ENCODE results near the gene S1PR2.
"Not testable (repeated sequence)": the region's sequence is repeated elsewhere in the genome, so short reads cannot be mapped to it uniquely, and the experiment has no call there.

The S1PR2 gene

GRCh38 chr19:10222201-10222890 is 8.8 kb downstream of the S1PR2 start:
- DNase-seq = no peak

GRCh38 chr19:10220695-10221094 is 10.4 kb downstream of the S1PR2 start:
- DNase-seq = no peak

GRCh38 chr19:10219678-10220077 is 11.5 kb downstream of the S1PR2 start:
- DNase-seq = peak in 1 of 2 experiments; percentile 20

GRCh38 chr19:10217085-10217484 is 14.0 kb downstream of the S1PR2 start:
- no peak for DNase-seq

- DNase-seq = no peak
These were observed 16.3 kb downstream of the S1PR2 start for GRCh38 chr19:10214784-10215183.

- DNase-seq = no peak
These were observed 19.4 kb downstream of the S1PR2 start for GRCh38 chr19:10211691-10212090.

- DNase-seq = no peak
These were observed 20.1 kb downstream of the S1PR2 start for GRCh38 chr19:10211061-10211460.

- DNase-seq = no peak
These were observed 21.8 kb downstream of the S1PR2 start for GRCh38 chr19:10209315-10209714.

GRCh38 chr19:10207026-10207425 is 24.1 kb downstream of the S1PR2 start:
- no peak for DNase-seq

- DNase-seq = no peak
These were observed 24.8 kb downstream of the S1PR2 start for GRCh38 chr19:10206226-10206885.

- DNase-seq = no peak
These were observed 25.5 kb downstream of the S1PR2 start for GRCh38 chr19:10205636-10206035.

- no peak for DNase-seq
These were observed 27.4 kb downstream of the S1PR2 start for GRCh38 chr19:10203686-10204085.

- no peak for DNase-seq
These were observed 30.0 kb downstream of the S1PR2 start for GRCh38 chr19:10201176-10201575.

GRCh38 chr19:10200101-10200500 is 31.0 kb downstream of the S1PR2 start:
- DNase-seq = not testable (repeated sequence)

GRCh38 chr19:10198889-10199644 is 32.1 kb downstream of the S1PR2 start:
- not testable (repeated sequence) for DNase-seq

GRCh38 chr19:10195199-10195519 is 36.0 kb downstream of the S1PR2 start:
- DNase-seq = no peak

- peak; percentile 97 for DNase-seq
These were observed 36.5 kb downstream of the S1PR2 start, which contains the start of gene DNMT1 for GRCh38 chr19:10194500-10195198. DNMT1 (minus strand) TSS chr19:10194953; CDS start chr19:10194899, 54 bp downstream.

GRCh38 chr19:10193790-10194499 is 37.2 kb downstream of the S1PR2 start:
- DNase-seq = peak in 1 of 2 experiments; percentile 28

- DNase-seq = no peak
These were observed 38.2 kb downstream of the S1PR2 start for GRCh38 chr19:10192922-10193321.

- no peak for DNase-seq
These were observed 39.8 kb downstream of the S1PR2 start for GRCh38 chr19:10191347-10191746.

GRCh38 chr19:10190026-10190425 is 41.1 kb downstream of the S1PR2 start:
- DNase-seq = no peak

- DNase-seq = no peak
These were observed 41.5 kb downstream of the S1PR2 start for GRCh38 chr19:10189616-10190015.

- no peak for DNase-seq
These were observed 43.8 kb downstream of the S1PR2 start for GRCh38 chr19:10187315-10187714.
